ENCODE measurements around the gene PNMA6A. TPM values are rescaled to one million over a fixed set of nuclear protein-coding genes. Genes with fewer than 3 reads are reported as not detected.

Gene PNMA6A
- total and polyA plus RNA-seq, 2 of the 13 experiments (the other 11 are each of a cell fraction or from before 2014, with no cell fraction given) = 0.11 to 0.66 TPM

DNA sequence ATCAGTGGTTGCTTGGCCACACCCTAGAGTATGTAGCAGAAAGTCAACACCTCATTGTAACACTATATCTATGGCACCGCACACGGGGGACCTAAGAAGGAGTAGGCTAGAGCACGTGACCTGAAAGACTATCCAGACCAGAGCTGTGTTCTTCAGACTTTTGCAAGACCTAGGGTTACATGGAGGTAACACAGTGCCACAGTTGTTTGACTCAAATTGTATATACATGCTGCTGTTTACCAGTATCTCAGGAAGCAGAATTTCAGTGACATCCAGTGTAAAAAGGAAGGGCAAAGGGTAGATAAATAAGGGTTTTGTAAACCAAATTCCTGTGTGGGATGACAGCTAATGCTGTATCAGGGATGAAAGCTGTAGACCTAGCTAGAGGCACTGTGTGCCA is 30.2 kb downstream of the PNMA6A start (continued):
- TF ChIP-seq, protein P1, sequence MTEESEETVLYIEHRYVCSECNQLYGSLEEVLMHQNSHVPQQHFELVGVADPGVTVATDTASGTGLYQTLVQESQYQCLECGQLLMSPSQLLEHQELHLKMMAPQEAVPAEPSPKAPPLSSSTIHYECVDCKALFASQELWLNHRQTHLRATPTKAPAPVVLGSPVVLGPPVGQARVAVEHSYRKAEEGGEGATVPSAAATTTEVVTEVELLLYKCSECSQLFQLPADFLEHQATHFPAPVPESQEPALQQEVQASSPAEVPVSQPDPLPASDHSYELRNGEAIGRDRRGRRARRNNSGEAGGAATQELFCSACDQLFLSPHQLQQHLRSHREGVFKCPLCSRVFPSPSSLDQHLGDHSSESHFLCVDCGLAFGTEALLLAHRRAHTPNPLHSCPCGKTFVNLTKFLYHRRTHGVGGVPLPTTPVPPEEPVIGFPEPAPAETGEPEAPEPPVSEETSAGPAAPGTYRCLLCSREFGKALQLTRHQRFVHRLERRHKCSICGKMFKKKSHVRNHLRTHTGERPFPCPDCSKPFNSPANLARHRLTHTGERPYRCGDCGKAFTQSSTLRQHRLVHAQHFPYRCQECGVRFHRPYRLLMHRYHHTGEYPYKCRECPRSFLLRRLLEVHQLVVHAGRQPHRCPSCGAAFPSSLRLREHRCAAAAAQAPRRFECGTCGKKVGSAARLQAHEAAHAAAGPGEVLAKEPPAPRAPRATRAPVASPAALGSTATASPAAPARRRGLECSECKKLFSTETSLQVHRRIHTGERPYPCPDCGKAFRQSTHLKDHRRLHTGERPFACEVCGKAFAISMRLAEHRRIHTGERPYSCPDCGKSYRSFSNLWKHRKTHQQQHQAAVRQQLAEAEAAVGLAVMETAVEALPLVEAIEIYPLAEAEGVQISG (CRISPR knock-in tag; IDR thresholded peaks at IDR 0.05) = no peak
- TF ChIP-seq MBNL3 (CRISPR knock-in tag; conservative IDR thresholded peaks at IDR 0.05) (no peak), RFX5 (IDR thresholded peaks at IDR 0.05; ENCODE audit: low read depth, low read length) (no peak), NR2F1 (CRISPR knock-in tag; IDR thresholded peaks at IDR 0.05) (peak in 1 of 2 experiments; percentile 47; a peak in 1 of 4 replicates), CHCHD3 (CRISPR knock-in tag; IDR thresholded peaks at IDR 0.05) (no peak), ZNF543 (CRISPR knock-in tag; IDR thresholded peaks at IDR 0.05) (no peak), ZNF782 (CRISPR knock-in tag; IDR thresholded peaks at IDR 0.05; ENCODE audit: borderline replicate concordance) (no peak), ZNF768 (CRISPR knock-in tag; IDR thresholded peaks at IDR 0.05) (no peak), ZNF263 (CRISPR knock-in tag; IDR thresholded peaks at IDR 0.05) (no peak), ZNF546 (CRISPR knock-in tag; conservative IDR thresholded peaks at IDR 0.05) (no peak), ZNF382 (CRISPR knock-in tag; IDR thresholded peaks at IDR 0.05; ENCODE audit: borderline replicate concordance) (no peak), MEF2D (CRISPR knock-in tag; IDR thresholded peaks at IDR 0.05) (no peak), RAD51 (IDR thresholded peaks at IDR 0.05; ENCODE audit: borderline replicate concordance) (peak; percentile 21; the same call in 1 of the 2 replicates), KDM2A (CRISPR knock-in tag; IDR thresholded peaks at IDR 0.05; ENCODE audit: borderline replicate concordance, low read depth) (no peak), ZNF441 (CRISPR knock-in tag; IDR thresholded peaks at IDR 0.05; ENCODE audit: borderline replicate concordance) (no peak), CEBPB (IDR thresholded peaks at IDR 0.05; ENCODE audit: borderline replicate concordance, low read depth, low read length) (peak; percentile 14; the same call in 1 of the 2 replicates), KAT2B (IDR thresholded peaks at IDR 0.05; ENCODE audit: borderline replicate concordance, low read depth, low read length) (no peak), ZNF232 (CRISPR knock-in tag; IDR thresholded peaks at IDR 0.05; ENCODE audit: borderline replicate concordance) (no peak), ARID2 (CRISPR knock-in tag; IDR thresholded peaks at IDR 0.05; ENCODE audit: borderline replicate concordance) (no peak), ZNF205 (CRISPR knock-in tag; IDR thresholded peaks at IDR 0.05) (no peak)
- TF ChIP-seq, protein P2, sequence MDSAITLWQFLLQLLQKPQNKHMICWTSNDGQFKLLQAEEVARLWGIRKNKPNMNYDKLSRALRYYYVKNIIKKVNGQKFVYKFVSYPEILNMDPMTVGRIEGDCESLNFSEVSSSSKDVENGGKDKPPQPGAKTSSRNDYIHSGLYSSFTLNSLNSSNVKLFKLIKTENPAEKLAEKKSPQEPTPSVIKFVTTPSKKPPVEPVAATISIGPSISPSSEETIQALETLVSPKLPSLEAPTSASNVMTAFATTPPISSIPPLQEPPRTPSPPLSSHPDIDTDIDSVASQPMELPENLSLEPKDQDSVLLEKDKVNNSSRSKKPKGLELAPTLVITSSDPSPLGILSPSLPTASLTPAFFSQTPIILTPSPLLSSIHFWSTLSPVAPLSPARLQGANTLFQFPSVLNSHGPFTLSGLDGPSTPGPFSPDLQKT (CRISPR knock-in tag; IDR thresholded peaks at IDR 0.05; ENCODE audit: borderline replicate concordance) = no peak
- TF ChIP-seq, protein P3, sequence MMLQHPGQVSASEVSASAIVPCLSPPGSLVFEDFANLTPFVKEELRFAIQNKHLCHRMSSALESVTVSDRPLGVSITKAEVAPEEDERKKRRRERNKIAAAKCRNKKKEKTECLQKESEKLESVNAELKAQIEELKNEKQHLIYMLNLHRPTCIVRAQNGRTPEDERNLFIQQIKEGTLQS (CRISPR knock-in tag; IDR thresholded peaks at IDR 0.05) = no peak
- TF ChIP-seq, protein P4, sequence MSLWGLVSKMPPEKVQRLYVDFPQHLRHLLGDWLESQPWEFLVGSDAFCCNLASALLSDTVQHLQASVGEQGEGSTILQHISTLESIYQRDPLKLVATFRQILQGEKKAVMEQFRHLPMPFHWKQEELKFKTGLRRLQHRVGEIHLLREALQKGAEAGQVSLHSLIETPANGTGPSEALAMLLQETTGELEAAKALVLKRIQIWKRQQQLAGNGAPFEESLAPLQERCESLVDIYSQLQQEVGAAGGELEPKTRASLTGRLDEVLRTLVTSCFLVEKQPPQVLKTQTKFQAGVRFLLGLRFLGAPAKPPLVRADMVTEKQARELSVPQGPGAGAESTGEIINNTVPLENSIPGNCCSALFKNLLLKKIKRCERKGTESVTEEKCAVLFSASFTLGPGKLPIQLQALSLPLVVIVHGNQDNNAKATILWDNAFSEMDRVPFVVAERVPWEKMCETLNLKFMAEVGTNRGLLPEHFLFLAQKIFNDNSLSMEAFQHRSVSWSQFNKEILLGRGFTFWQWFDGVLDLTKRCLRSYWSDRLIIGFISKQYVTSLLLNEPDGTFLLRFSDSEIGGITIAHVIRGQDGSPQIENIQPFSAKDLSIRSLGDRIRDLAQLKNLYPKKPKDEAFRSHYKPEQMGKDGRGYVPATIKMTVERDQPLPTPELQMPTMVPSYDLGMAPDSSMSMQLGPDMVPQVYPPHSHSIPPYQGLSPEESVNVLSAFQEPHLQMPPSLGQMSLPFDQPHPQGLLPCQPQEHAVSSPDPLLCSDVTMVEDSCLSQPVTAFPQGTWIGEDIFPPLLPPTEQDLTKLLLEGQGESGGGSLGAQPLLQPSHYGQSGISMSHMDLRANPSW (CRISPR knock-in tag; IDR thresholded peaks at IDR 0.05; ENCODE audit: borderline replicate concordance) = no peak
- TF ChIP-seq, protein P5, sequence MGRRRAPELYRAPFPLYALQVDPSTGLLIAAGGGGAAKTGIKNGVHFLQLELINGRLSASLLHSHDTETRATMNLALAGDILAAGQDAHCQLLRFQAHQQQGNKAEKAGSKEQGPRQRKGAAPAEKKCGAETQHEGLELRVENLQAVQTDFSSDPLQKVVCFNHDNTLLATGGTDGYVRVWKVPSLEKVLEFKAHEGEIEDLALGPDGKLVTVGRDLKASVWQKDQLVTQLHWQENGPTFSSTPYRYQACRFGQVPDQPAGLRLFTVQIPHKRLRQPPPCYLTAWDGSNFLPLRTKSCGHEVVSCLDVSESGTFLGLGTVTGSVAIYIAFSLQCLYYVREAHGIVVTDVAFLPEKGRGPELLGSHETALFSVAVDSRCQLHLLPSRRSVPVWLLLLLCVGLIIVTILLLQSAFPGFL (CRISPR knock-in tag; IDR thresholded peaks at IDR 0.05) = no peak
